Keratinocyte (primary cell): ENCODE results near the gene TBXAS1. TPM values are rescaled to one million over a fixed set of nuclear protein-coding genes. Genes with fewer than 3 reads are reported as not detected.

Experiments used
- DNase-seq: peaks from one replicate; pipeline ENCODE4 v3.0.0-alpha.2; 2011; ENCODE audit warnings: low read depth, missing footprints, low spot score
- FAIRE-seq: peaks from 2 replicates; lab custom pipeline; 2011; peaks lifted over from hg19 to GRCh38; lab: Jason Lieb, UNC
- H2AFZ ChIP-seq: 2 replicates; pipeline ENCODE4 v1.6.0; 2012; ENCODE audit warnings: low read length, control low read depth, inconsistent platforms; ENCODE audit not compliant: control insufficient read depth
- H3K27ac ChIP-seq: 2 replicates; pipeline ENCODE4 v1.5.1; 2011; ENCODE audit warnings: low read length; ENCODE audit not compliant: control insufficient read depth, insufficient read depth
- H3K27me3 ChIP-seq: 3 replicates; pipeline ENCODE4 v1.6.0; 2011; ENCODE audit warnings: low read length; ENCODE audit not compliant: control insufficient read depth, insufficient read depth; ENCODE audit errors: extremely low read depth
- H3K36me3 ChIP-seq, 2 experiments: 2 replicates in 1 of 2; 3 replicates in 1 of 2; pipeline ENCODE4 v1.5.1; 2011; ENCODE audit warnings: low read length in 2 of 2, mild to moderate bottlenecking in 1 of 2; ENCODE audit not compliant: control insufficient read depth in 2 of 2, insufficient read depth in 2 of 2; ENCODE audit errors: extremely low read depth in 1 of 2
- H3K4me1 ChIP-seq: 3 replicates; pipeline ENCODE4 v1.5.1; 2011; ENCODE audit warnings: low read length; ENCODE audit not compliant: control insufficient read depth, insufficient read depth; ENCODE audit errors: extremely low read depth
- H3K4me2 ChIP-seq: 3 replicates; pipeline ENCODE4 v1.6.0; 2011; ENCODE audit warnings: low read depth, low read length; ENCODE audit not compliant: control insufficient read depth, insufficient read depth; ENCODE audit errors: extremely low read depth
- H3K4me3 ChIP-seq, 3 experiments: fragments of 200-600 bp in 1 of 3; sonication (generic) in 1 of 3; 2 replicates in 2 of 3; 3 replicates in 1 of 3; pipeline ENCODE4 v1.5.1; 2011 to 2016; ENCODE audit warnings: low read length in 3 of 3, mild to moderate bottlenecking in 3 of 3, control low read depth in 2 of 3, inconsistent platforms in 1 of 3, low read depth in 1 of 3, mixed read lengths in 1 of 3, mixed run types in 1 of 3, moderate library complexity in 1 of 3; ENCODE audit not compliant: control insufficient read depth in 2 of 3, insufficient read depth in 2 of 3; ENCODE audit errors: extremely low read depth in 1 of 3
- H3K79me2 ChIP-seq: 2 replicates; pipeline ENCODE4 v1.6.0; 2012; ENCODE audit warnings: low read length; ENCODE audit not compliant: control insufficient read depth, insufficient read depth
- H3K9ac ChIP-seq: 3 replicates; pipeline ENCODE4 v1.6.0; 2011; ENCODE audit warnings: low read length; ENCODE audit not compliant: control insufficient read depth, insufficient read depth; ENCODE audit errors: extremely low read depth
- H3K9me1 ChIP-seq: 3 replicates; pipeline ENCODE4 v1.6.0; 2011; ENCODE audit warnings: low read length; ENCODE audit not compliant: control insufficient read depth, insufficient read depth; ENCODE audit errors: extremely low read depth
- H3K9me3 ChIP-seq: 2 replicates; pipeline ENCODE4 v1.5.1; 2012; ENCODE audit warnings: low read depth, low read length; ENCODE audit not compliant: control insufficient read depth
- H4K20me1 ChIP-seq: 3 replicates; pipeline ENCODE4 v1.6.0; 2011; ENCODE audit warnings: low read length; ENCODE audit not compliant: control insufficient read depth, insufficient read depth; ENCODE audit errors: extremely low read depth
- CTCF ChIP-seq, 3 experiments: IDR thresholded peaks in 1 of 3; conservative IDR thresholded peaks in 1 of 3; optimal IDR thresholded peaks in 1 of 3; 2 replicates in 2 of 3; 3 replicates in 1 of 3; pipeline versions ENCODE3 to v1.5.1; 2011; ENCODE audit warnings: low read length in 3 of 3, mild to moderate bottlenecking in 3 of 3, moderate library complexity in 2 of 3, control low read depth in 1 of 3, inconsistent platforms in 1 of 3; ENCODE audit not compliant: insufficient read depth in 2 of 3; ENCODE audit errors: extremely low read depth in 1 of 3
- EZH2 ChIP-seq: IDR thresholded peaks from one replicate; pipeline ENCODE4 v1.6.1; 2012; ENCODE audit warnings: inconsistent platforms, mild to moderate bottlenecking, low read length, moderate library complexity
- dilution Hi-C: fragments of 300-500 bp; cut with MboI; formaldehyde crosslinking; loops from one replicate; pipeline ENCODE4 v1.7.0; 2020; ENCODE audit warnings: low sequenced_read_pairs; ENCODE audit not compliant: extremely low pct_ligation_motif_present
- polyA plus RNA-seq, 5 experiments: library from polyadenylated mRNA; depleted of rRNA in 3 of 5; stranded (reverse) in 3 of 5; stranded (forward) in 1 of 5; unstranded in 1 of 5; fragments of >200 nt; gene quantifications; 1 replicate in 1 of 5; 2 replicates in 3 of 5; 3 replicates in 1 of 5; pipeline versions ENCODE4 v1.2.1 to v1.2.3, GENCODE V29; 2011 to 2012; ENCODE audit warnings: missing spikeins in 2 of 5, low read depth in 1 of 5, low replicate concordance in 1 of 5

Gene TBXAS1
- polyA plus RNA-seq, 1 donor (not counting 4 experiments of a cell fraction or from before 2014, with no cell fraction given): 2.9 TPM

GRCh38 chr7:139944248-139944647 lies 115.2 kb downstream of the TBXAS1 start:
- FAIRE-seq (no peak), DNase-seq (no peak)
- H3K27me3 ChIP-seq: peaks cover 14% of the 10 kb centered on the region
- H3K9me1 ChIP-seq: no peaks in the 10 kb centered on the region
- no peak overlapping the region for H3K27ac ChIP-seq
- H3K4me3 ChIP-seq: no peak overlapping the region
- no peak overlapping the region for H2AFZ ChIP-seq
- no peaks in the 10 kb centered on the region for H3K79me2 ChIP-seq
- TF ChIP-seq CTCF (optimal IDR thresholded peaks at IDR 0.05 in 1 of 3, IDR thresholded peaks at IDR 0.05 in 1 of 3, conservative IDR thresholded peaks at IDR 0.05 in 1 of 3; ENCODE audit: extremely low read depth in 1 of 3, insufficient read depth in 2 of 3, low read length in 3 of 3) (no peak), EZH2 (no peak)
- H3K4me2 ChIP-seq: no peak overlapping the region
- H3K36me3 ChIP-seq: no peaks in the 10 kb centered on the region
- peaks cover 5% of the 10 kb centered on the region for H3K9me3 ChIP-seq
- dilution Hi-C loops: no loop called here
- no peaks in the 10 kb centered on the region for H4K20me1 ChIP-seq
- no peaks in the 10 kb centered on the region for H3K4me1 ChIP-seq
- no peak overlapping the region for H3K9ac ChIP-seq

- Histone ChIP-seq H2AFZ (no peak overlapping the region), H3K4me1 (no peaks in the 10 kb centered on the region), H3K27me3 (peaks cover 9% of the 10 kb centered on the region), H3K9me3 (peaks cover 5% of the 10 kb centered on the region), H3K9ac (no peak overlapping the region), H3K36me3 (no peaks in the 10 kb centered on the region), H3K4me2 (no peak overlapping the region), H3K27ac (no peak overlapping the region), H3K4me3 (no peak overlapping the region), H4K20me1 (no peaks in the 10 kb centered on the region), H3K9me1 (no peaks in the 10 kb centered on the region), H3K79me2 (no peaks in the 10 kb centered on the region)
- TF ChIP-seq EZH2 (no peak), CTCF (optimal IDR thresholded peaks at IDR 0.05 in 1 of 3, IDR thresholded peaks at IDR 0.05 in 1 of 3, conservative IDR thresholded peaks at IDR 0.05 in 1 of 3; ENCODE audit: extremely low read depth in 1 of 3, insufficient read depth in 2 of 3, low read length in 3 of 3) (no peak)
- DNase-seq (no peak), FAIRE-seq (no peak)
- dilution Hi-C loops: no loop called here
Observed at GRCh38 chr7:139946533-139946932, 117.5 kb downstream of the TBXAS1 start.
